GM20431 (cell line): Measurements from ENCODE around the gene NUBPL.
"Not testable (repeated sequence)": the region's sequence is repeated elsewhere in the genome, so short reads cannot be mapped to it uniquely, and the experiment has no call there.

Experiments used
- in situ Hi-C: fragments of 300-500 bp; cut with MseI, MboI; formaldehyde crosslinking; loops from one replicate; pipeline ENCODE4 v1.15.0; 2020; ENCODE audit warnings: low sequenced_read_pairs; ENCODE audit not compliant: unreplicated experiment

Gene NUBPL

GRCh38 chr14:31788340-31788739 is 227.1 kb downstream of the NUBPL start:
- in situ Hi-C loops = no loop called here

- in situ Hi-C loops = no loop called here
Observed at GRCh38 chr14:31792726-31793125, 231.5 kb downstream of the NUBPL start.

- in situ Hi-C loops = not testable (repeated sequence)
Observed at GRCh38 chr14:31797946-31798345, 236.7 kb downstream of the NUBPL start.

GRCh38 chr14:31802838-31803237 is 241.6 kb downstream of the NUBPL start:
- in situ Hi-C loops = no loop called here

GRCh38 chr14:31806249-31806648 is 245.0 kb downstream of the NUBPL start:
- in situ Hi-C loops = no loop called here

- in situ Hi-C loops = not testable (repeated sequence)
Observed at GRCh38 chr14:31811693-31812628, 250.8 kb downstream of the NUBPL start.

GRCh38 chr14:31813724-31814490 is 252.7 kb downstream of the NUBPL start:
- in situ Hi-C loops = not testable (repeated sequence)

- in situ Hi-C loops = no loop called here
Observed at GRCh38 chr14:31819281-31819680, 258.1 kb downstream of the NUBPL start.

GRCh38 chr14:31825459-31825858 is 264.3 kb downstream of the NUBPL start:
- in situ Hi-C loops = no loop called here

GRCh38 chr14:31827325-31827724 is 266.1 kb downstream of the NUBPL start:
- in situ Hi-C loops = no loop called here

GRCh38 chr14:31828946-31829868 is 268.0 kb downstream of the NUBPL start:
- in situ Hi-C loops = no loop called here

- in situ Hi-C loops = no loop called here
Observed at GRCh38 chr14:31834616-31835015, 273.4 kb downstream of the NUBPL start.

- in situ Hi-C loops = no loop called here
Observed at GRCh38 chr14:31835049-31835448, 273.8 kb downstream of the NUBPL start.

GRCh38 chr14:31837031-31837430 is 275.8 kb downstream of the NUBPL start:
- in situ Hi-C loops = no loop called here

- in situ Hi-C loops = no loop called here
Observed at GRCh38 chr14:31842899-31843298, 281.7 kb downstream of the NUBPL start.

- in situ Hi-C loops = no loop called here
Observed at GRCh38 chr14:31843361-31844091, 282.3 kb downstream of the NUBPL start.

- in situ Hi-C loops = no loop called here
Observed at GRCh38 chr14:31854508-31855075, 293.4 kb downstream of the NUBPL start.

GRCh38 chr14:31855262-31855661 is 294.1 kb downstream of the NUBPL start:
- in situ Hi-C loops = no loop called here

GRCh38 chr14:31856003-31856402 is 294.8 kb downstream of the NUBPL start:
- in situ Hi-C loops = not testable (repeated sequence)
